LNCAP (cell line): ENCODE results near the gene TNIK.

Experiments
- CTCF ChIP-seq: fragments of 450-650 bp; IDR thresholded peaks from 2 replicates; pipeline ENCODE4 v1.5.1; 2017; ENCODE audit warnings: mild to moderate bottlenecking

Gene TNIK

DNA sequence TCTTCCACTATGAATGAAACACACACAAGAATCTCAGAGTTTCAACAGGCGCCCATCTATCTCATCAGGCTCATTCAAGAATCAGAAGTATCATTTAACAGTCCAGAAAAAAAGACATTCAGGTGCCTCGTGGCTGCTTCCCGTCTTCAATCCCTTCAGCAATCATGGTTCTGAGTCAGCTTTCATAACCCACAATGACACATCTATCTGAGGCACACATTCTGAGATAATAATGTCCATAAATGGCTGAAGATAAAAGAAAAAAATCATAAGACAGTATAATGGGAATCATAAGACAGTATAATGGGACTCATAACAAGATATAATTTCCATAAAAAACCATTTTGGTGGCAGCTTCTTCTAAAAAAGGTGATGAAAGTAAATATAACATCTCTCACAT, 52.4 kb downstream of the TNIK start:
- no peak for TF ChIP-seq CTCF

DNA sequence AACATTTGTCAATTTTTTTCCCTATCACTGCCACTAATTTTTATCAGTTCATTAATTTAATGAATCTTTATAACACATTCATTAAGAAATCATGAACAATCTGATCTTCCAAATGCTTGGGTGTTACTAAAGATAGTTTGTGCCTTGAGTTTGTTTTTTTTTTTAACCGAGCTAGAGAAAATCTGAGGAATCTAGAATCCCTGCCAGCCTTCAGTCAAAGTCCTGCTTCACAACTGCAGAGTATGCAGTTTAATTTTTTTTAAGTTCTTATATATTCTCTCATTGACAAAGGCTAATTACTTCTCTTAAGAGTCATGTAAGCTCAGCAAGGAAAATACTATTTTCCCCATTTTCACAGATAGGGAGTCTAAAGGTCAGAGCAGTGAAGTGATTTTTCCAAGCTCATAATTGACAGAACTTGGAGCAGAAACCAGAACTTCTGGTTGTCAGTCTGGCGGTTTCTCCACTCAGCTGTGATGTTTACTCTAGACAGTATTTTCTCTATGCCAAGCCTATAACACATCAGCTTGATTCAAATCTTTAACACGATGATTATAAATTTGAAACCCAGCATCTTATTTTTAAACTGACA, 55.7 kb downstream of the TNIK start:
- no peak for TF ChIP-seq CTCF

GRCh38 chr3:171402281-171402680, 57.9 kb downstream of the TNIK start:
- no peak for TF ChIP-seq CTCF

GRCh38 chr3:171401432-171401831, 58.8 kb downstream of the TNIK start:
- no peak for TF ChIP-seq CTCF

GRCh38 chr3:171399842-171400241, 60.4 kb downstream of the TNIK start:
- TF ChIP-seq CTCF = no peak

DNA sequence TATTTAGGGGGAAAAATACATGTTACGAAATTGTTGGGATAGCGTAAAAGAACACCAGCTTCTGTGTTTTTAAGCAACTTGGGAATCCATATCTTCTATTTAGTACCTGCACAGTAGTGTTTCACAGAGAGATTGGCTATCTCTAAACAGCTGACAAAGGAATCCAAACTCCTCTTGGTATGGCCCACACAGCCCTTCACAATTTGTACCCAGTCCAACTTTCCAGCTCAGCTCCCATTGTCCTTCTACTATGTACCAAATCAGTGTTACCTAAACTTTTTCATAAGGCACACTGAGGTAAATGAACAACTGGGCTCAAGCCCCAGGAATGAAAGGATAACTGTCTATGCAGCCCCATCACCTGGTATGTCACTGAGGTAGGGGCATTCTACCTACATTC, 61.9 kb downstream of the TNIK start:
- TF ChIP-seq CTCF = no peak

DNA sequence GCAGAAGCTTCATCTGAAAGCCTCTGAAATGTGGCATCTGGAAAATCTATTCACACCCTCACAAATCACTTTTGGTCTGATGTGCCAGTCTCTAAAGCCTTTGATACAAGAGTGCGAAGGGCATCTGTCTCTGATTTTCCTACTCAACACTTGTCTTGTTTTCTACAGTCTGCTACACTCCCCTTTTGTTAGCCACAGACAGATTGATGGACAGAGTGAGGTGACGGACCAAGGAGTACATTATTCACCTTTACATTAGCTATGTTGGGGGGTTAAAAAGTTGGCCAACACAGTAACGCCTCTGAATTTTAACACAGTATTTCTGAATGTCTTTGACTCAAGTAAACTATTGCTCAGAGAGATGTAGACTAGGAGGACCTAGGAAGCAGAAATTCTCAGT, 63.1 kb downstream of the TNIK start:
- TF ChIP-seq CTCF = no peak

- TF ChIP-seq CTCF = no peak
Observed at GRCh38 chr3:171396048-171396447, 64.2 kb downstream of the TNIK start.
